ENCODE results near the gene SHC3.

Gene SHC3

GRCh38 chr9:88975966-88976889 lies 202.4 kb downstream of the SHC3 start:
- DNase-seq = no peak

- DNase-seq = no peak
Measured at GRCh38 chr9:88974641-88975040, 204.0 kb downstream of the SHC3 start.

- DNase-seq = no peak
Measured at GRCh38 chr9:88973281-88974045, 205.2 kb downstream of the SHC3 start.

GRCh38 chr9:88972401-88972800 lies 206.2 kb downstream of the SHC3 start:
- DNase-seq = no peak

- DNase-seq = no peak
Measured at GRCh38 chr9:88971131-88971960, 207.3 kb downstream of the SHC3 start.

- DNase-seq = no peak
Measured at GRCh38 chr9:88969646-88970373, 208.8 kb downstream of the SHC3 start.

GRCh38 chr9:88968799-88969198 lies 209.8 kb downstream of the SHC3 start:
- DNase-seq = no peak

GRCh38 chr9:88966894-88967676 lies 211.5 kb downstream of the SHC3 start:
- no peak for DNase-seq

- no peak for DNase-seq
Measured at GRCh38 chr9:88965473-88965872, 213.1 kb downstream of the SHC3 start.

GRCh38 chr9:88960632-88961031 lies 218.0 kb downstream of the SHC3 start:
- no peak for DNase-seq

GRCh38 chr9:88959727-88960469 lies 218.7 kb downstream of the SHC3 start:
- no peak for DNase-seq

GRCh38 chr9:88957526-88957925 lies 221.1 kb downstream of the SHC3 start:
- no peak for DNase-seq
